ENCODE results near the gene PREP.
A peak's percentile ranks its signal among the peaks of the same experiment; 100 is the strongest.

PREP gene

GRCh38 chr6:105374010-105374420 lies 28.9 kb downstream of the PREP start:
- Histone ChIP-seq H3K27ac (ENCODE audit: poor library complexity, severe bottlenecking) (peak overlapping the region; percentile 100), H3K9me3 (ENCODE audit: severe bottlenecking) (no peaks in the 10 kb centered on the region), H3K27me3 (ENCODE audit: insufficient read depth, poor library complexity, severe bottlenecking) (no peaks in the 10 kb centered on the region), H3K36me3 (ENCODE audit: low read depth) (peaks cover 56% of the 10 kb centered on the region), H3K4me3 (ENCODE audit: severe bottlenecking) (no peak overlapping the region), H3K4me1 (ENCODE audit: insufficient read depth, poor library complexity, severe bottlenecking) (peaks cover 31% of the 10 kb centered on the region)
- TF ChIP-seq CTCF (IDR thresholded peaks at IDR 0.05; ENCODE audit: poor library complexity, severe bottlenecking) = no peak
- DNase-seq (ENCODE audit: low spot score) (peak; percentile 80), ATAC-seq (ENCODE audit: low read depth) (peak; percentile 89)

- peaks cover 27% of the 10 kb centered on the region for H3K4me1 ChIP-seq (ENCODE audit: insufficient read depth, poor library complexity, severe bottlenecking)
- H3K9me3 ChIP-seq (ENCODE audit: severe bottlenecking) = no peaks in the 10 kb centered on the region
- peak overlapping the region; percentile 100 for H3K27ac ChIP-seq (ENCODE audit: poor library complexity, severe bottlenecking)
- no peak for TF ChIP-seq CTCF (IDR thresholded peaks at IDR 0.05; ENCODE audit: poor library complexity, severe bottlenecking)
- H3K36me3 ChIP-seq (ENCODE audit: low read depth) = peaks cover 62% of the 10 kb centered on the region
- DNase-seq (ENCODE audit: low spot score) = no peak
- H3K27me3 ChIP-seq (ENCODE audit: insufficient read depth, poor library complexity, severe bottlenecking) = no peaks in the 10 kb centered on the region
- no peak overlapping the region for H3K4me3 ChIP-seq (ENCODE audit: severe bottlenecking)
- no peak for ATAC-seq (ENCODE audit: low read depth)
Measured at GRCh38 chr6:105373481-105373880, 29.4 kb downstream of the PREP start.

GRCh38 chr6:105372849-105373182 lies 30.1 kb downstream of the PREP start:
- peaks cover 68% of the 10 kb centered on the region for H3K36me3 ChIP-seq (ENCODE audit: low read depth)
- H3K9me3 ChIP-seq (ENCODE audit: severe bottlenecking) = no peaks in the 10 kb centered on the region
- H3K4me3 ChIP-seq (ENCODE audit: severe bottlenecking) = no peak overlapping the region
- H3K27ac ChIP-seq (ENCODE audit: poor library complexity, severe bottlenecking) = peak overlapping the region; percentile 100
- no peaks in the 10 kb centered on the region for H3K27me3 ChIP-seq (ENCODE audit: insufficient read depth, poor library complexity, severe bottlenecking)
- H3K4me1 ChIP-seq (ENCODE audit: insufficient read depth, poor library complexity, severe bottlenecking) = peaks cover 27% of the 10 kb centered on the region
- DNase-seq (ENCODE audit: low spot score) = peak; percentile 96
- peak; percentile 89 for ATAC-seq (ENCODE audit: low read depth)
- TF ChIP-seq CTCF (IDR thresholded peaks at IDR 0.05; ENCODE audit: poor library complexity, severe bottlenecking) = no peak

GRCh38 chr6:105372142-105372848 lies 30.6 kb downstream of the PREP start:
- H3K9me3 ChIP-seq (ENCODE audit: severe bottlenecking) = no peaks in the 10 kb centered on the region
- no peak for DNase-seq (ENCODE audit: low spot score)
- no peak for TF ChIP-seq CTCF (IDR thresholded peaks at IDR 0.05; ENCODE audit: poor library complexity, severe bottlenecking)
- peaks cover 27% of the 10 kb centered on the region for H3K4me1 ChIP-seq (ENCODE audit: insufficient read depth, poor library complexity, severe bottlenecking)
- H3K36me3 ChIP-seq (ENCODE audit: low read depth) = peaks cover 67% of the 10 kb centered on the region
- no peaks in the 10 kb centered on the region for H3K27me3 ChIP-seq (ENCODE audit: insufficient read depth, poor library complexity, severe bottlenecking)
- ATAC-seq (ENCODE audit: low read depth) = no peak
- H3K4me3 ChIP-seq (ENCODE audit: severe bottlenecking) = no peak overlapping the region
- H3K27ac ChIP-seq (ENCODE audit: poor library complexity, severe bottlenecking) = peak overlapping the region; percentile 100

- Histone ChIP-seq H3K27ac (ENCODE audit: poor library complexity, severe bottlenecking) (peak overlapping the region; percentile 100), H3K9me3 (ENCODE audit: severe bottlenecking) (no peaks in the 10 kb centered on the region), H3K36me3 (ENCODE audit: low read depth) (peaks cover 74% of the 10 kb centered on the region), H3K4me1 (ENCODE audit: insufficient read depth, poor library complexity, severe bottlenecking) (peaks cover 27% of the 10 kb centered on the region), H3K27me3 (ENCODE audit: insufficient read depth, poor library complexity, severe bottlenecking) (no peaks in the 10 kb centered on the region), H3K4me3 (ENCODE audit: severe bottlenecking) (no peak overlapping the region)
- DNase-seq (ENCODE audit: low spot score) (no peak), ATAC-seq (ENCODE audit: low read depth) (no peak)
- TF ChIP-seq CTCF (IDR thresholded peaks at IDR 0.05; ENCODE audit: poor library complexity, severe bottlenecking) = no peak
Measured at GRCh38 chr6:105370351-105370750, 32.5 kb downstream of the PREP start.
